Body of pancreas (tissue), 4 donors: ENCODE measurements around the gene SCCPDH.

Experiments used
- POLR2A ChIP-seq, 3 donors: fragments of 450-650 bp; IDR thresholded peaks; one replicate each; pipeline ENCODE4 v1.6.1; 2016; ENCODE audit warnings: antibody characterized with exemption in 3 of 3, mild to moderate bottlenecking in 2 of 3
- TF ChIP-seq, protein P1 (sequence below), 7 experiments: fragments of 450-650 bp in 4 of 7; fragments of 200-600 bp in 3 of 7; sonication (generic) in 3 of 7; IDR thresholded peaks; one replicate each; pipeline ENCODE4 v1.5.1; 2016 to 2019; ENCODE audit warnings: antibody characterized with exemption in 7 of 7

DNA sequence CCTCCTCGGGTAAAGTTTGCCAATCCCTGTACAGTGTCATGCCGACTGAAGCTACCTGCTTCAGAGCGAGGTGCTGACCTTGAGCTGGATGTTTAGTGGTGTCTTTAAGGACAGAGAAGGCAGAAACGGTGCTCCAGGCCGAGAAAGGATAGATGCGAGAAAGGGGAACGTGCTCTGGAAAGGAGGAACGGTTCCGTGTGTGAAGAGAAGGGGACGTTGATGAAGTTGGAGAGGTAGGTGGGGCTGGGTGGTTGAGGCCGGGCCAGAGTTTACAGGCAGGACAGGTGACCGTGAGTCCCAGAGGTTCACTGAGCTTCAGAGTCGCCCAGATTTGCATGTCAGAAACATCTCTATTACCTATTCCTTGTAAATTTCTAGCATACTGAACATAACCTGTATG lies 90.7 kb downstream of the SCCPDH start:
- TF ChIP-seq, protein P1, sequence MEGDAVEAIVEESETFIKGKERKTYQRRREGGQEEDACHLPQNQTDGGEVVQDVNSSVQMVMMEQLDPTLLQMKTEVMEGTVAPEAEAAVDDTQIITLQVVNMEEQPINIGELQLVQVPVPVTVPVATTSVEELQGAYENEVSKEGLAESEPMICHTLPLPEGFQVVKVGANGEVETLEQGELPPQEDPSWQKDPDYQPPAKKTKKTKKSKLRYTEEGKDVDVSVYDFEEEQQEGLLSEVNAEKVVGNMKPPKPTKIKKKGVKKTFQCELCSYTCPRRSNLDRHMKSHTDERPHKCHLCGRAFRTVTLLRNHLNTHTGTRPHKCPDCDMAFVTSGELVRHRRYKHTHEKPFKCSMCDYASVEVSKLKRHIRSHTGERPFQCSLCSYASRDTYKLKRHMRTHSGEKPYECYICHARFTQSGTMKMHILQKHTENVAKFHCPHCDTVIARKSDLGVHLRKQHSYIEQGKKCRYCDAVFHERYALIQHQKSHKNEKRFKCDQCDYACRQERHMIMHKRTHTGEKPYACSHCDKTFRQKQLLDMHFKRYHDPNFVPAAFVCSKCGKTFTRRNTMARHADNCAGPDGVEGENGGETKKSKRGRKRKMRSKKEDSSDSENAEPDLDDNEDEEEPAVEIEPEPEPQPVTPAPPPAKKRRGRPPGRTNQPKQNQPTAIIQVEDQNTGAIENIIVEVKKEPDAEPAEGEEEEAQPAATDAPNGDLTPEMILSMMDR (IDR thresholded peaks at IDR 0.05), result no peak
- no peak for TF ChIP-seq POLR2A (IDR thresholded peaks at IDR 0.05)
